HG02885 (cell line): ENCODE data around the gene LTBP3.
"Not testable (repeated sequence)": the region's sequence is repeated elsewhere in the genome, so short reads cannot be mapped to it uniquely, and the experiment has no call there.

Experiments
- ATAC-seq: cut with Tn5 transposase; IDR thresholded peaks from one replicate; pipeline ENCODE4 v1.9.1; 2021; ENCODE audit warnings: mild to moderate bottlenecking; ENCODE audit not compliant: unreplicated experiment, poor library complexity

Gene LTBP3

DNA sequence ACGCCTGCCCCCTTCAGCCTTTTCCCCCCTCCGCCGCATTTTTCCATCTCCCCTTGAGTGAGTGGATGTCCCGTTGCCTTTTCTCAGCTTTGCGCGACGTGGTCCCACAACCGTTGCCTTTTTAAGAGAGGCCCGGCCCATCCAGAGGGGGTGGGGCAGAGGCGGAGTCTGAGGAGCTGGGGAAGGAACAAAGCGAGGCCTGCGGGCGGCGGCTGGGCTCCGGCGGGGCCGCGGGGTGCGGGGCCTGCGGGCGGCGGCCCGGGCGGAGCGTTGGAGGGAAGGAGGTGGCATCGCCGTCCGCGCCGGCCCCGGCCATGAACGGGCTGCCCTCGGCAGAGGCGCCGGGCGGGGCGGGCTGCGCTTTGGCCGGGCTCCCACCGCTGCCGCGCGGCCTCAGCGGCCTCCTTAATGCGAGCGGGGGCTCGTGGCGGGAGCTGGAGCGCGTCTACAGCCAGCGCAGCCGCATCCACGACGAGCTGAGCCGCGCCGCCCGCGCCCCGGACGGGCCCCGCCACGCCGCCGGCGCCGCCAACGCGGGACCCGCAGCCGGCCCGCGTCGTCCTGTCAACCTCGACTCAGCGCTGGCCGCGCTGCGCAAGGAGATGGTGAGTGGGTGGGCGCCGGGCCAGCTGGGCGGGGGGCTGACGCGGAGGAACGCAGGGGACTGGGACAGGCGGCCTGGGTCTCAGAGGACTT lies 14.3 kb upstream of the LTBP3 start, which contains the start of gene FAM89B:
Gene FAM89B (plus strand): TSS at position 183 of the 696 bp plus-strand sequence. CDS start 132 bp downstream, at position 315.
- peak; percentile 13 for ATAC-seq

- ATAC-seq, result no peak
Observed at GRCh38 chr11:65571940-65572339, 13.8 kb upstream of the LTBP3 start.

- ATAC-seq, result no peak
Observed at GRCh38 chr11:65571420-65571819, 13.3 kb upstream of the LTBP3 start.

GRCh38 chr11:65569973-65570918 lies 12.1 kb upstream of the LTBP3 start, which contains the start of gene ZNRD2:
TSS of gene ZNRD2 (plus strand) at chr11:65570477. CDS start at chr11:65570492, 15 bp downstream.
- ATAC-seq, result peak; percentile 72

DNA sequence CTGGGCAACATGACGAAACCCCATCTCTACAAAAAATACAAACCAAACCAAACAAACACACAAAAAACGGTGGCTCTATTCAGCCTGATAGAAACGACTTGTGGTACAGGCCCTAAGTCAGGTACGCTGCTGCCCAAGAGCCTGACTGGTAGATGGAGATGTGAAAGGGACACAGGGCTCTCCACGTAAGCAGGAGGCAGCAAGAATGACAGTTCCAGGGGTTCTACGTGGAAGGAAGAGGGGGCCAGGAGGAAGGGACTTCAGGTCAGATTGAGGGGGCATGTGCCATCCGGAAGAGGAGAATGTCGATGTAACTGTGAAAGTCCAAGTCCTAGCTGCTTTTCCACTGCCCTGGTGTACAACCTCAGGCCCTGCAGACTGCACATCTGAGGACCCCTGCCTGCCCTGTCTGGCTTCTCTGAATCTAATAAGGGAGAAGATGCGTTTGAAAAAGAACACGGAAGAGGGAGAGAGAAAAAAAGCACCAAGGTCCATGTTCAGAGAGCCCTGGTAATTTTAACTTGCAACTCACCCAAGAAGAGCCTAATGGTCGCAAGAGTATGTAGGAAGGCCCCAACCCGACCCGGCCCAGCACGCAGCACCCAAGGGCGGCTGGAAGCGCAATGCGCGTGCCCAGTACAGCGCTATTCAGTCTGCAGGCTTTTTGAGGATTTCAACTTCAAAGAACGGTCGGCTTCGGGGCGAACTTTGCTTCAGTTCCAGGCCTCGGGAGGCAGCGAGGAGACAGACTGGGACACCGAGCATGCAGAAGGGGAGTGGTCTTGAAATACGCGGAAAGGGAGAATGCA lies 11.2 kb upstream of the LTBP3 start:
- no peak for ATAC-seq

DNA sequence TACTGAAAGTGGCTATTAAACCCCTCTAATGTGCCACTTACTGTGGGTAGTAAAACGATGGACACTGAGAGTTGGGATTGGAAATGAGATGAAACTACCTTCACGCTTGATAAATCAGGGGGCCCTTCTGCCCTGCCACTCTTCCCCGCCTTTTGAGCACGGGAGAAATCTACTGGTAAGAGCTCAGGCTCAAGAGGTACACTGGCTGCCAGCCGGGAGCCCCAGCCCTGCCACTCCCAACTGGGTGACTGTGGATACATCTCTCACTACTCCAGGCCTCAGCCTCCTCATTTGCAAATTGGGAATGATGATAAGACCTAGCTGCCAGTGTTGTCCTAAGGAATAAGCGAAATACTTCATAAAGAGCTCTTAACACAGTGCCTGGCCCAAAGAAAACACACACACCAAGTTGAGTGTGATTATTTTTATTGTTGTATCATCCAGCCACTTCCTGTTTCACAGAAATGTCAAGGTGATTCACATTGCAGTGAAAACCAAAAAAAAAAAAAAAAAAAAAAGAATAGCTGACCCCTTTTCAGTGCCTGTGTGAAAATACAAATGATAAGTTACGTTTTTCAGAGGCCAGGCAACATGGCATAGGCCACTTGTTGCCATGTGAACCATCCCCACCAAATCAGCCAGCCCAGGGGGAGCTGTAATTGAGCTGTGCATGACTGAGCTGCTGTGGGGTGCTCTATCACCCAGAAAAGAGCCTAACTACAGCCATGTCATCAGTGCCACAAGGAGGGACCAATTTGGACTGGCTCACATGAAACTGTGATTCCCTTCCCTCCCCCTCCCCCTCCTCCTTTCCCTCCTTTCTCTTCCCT lies 7.7 kb upstream of the LTBP3 start:
- no peak for ATAC-seq

DNA sequence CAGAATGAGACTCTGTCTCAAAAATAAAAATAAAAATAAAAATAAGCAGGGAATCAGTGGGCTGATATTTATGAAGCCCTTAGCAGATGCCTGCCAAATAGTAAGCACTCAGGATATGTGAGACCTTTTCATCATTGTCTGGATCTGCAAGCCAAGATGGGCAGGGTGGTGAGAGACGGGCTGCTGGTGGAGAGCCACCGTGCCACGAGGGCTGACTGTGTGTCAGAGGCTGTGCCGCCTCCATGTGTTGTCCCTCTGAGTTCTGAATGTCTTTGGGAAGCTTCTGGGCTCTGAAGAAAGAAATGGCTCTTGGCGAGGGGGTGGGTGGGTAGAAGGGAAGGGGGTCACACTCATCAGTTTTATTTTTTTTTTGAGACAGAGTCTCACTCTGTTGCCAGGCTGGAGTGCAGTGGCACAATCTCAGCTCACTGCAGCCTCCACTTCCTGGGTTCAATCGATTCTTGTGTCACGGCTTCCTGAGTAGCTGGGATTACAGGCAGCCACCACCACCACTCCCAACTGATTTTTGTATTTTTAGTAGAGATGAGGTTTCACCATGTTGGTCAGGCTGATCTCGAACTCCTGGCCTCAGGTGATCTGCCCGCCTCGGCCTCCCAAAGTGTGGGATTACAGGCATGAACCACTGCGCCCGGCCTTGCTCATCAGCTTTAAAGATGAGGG lies 6.9 kb upstream of the LTBP3 start:
- not testable (repeated sequence) for ATAC-seq

DNA sequence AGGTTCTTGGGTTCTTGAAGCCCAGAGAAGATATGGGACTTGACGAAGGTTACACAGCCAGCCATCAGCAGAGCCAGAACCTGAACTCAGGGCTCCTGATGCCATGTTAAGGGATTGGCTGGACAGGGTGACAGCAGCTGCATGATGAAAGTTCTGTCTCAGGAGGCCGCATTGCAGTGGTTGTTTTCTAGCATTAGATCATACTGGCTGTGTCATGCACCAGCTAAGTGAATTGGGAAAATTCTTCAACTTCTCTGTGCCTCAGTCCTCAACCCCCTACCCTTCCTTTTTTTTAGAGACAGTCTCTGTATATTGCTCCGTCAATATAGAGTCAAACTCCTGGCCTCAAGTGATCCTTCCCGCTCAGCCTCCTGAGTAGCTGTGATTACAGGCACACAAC lies 5.4 kb upstream of the LTBP3 start:
- ATAC-seq, result no peak

- ATAC-seq, result no peak
Observed at GRCh38 chr11:65562788-65563187, 4.6 kb upstream of the LTBP3 start.

- no peak for ATAC-seq
Observed at GRCh38 chr11:65562020-65562419, 3.9 kb upstream of the LTBP3 start.

DNA sequence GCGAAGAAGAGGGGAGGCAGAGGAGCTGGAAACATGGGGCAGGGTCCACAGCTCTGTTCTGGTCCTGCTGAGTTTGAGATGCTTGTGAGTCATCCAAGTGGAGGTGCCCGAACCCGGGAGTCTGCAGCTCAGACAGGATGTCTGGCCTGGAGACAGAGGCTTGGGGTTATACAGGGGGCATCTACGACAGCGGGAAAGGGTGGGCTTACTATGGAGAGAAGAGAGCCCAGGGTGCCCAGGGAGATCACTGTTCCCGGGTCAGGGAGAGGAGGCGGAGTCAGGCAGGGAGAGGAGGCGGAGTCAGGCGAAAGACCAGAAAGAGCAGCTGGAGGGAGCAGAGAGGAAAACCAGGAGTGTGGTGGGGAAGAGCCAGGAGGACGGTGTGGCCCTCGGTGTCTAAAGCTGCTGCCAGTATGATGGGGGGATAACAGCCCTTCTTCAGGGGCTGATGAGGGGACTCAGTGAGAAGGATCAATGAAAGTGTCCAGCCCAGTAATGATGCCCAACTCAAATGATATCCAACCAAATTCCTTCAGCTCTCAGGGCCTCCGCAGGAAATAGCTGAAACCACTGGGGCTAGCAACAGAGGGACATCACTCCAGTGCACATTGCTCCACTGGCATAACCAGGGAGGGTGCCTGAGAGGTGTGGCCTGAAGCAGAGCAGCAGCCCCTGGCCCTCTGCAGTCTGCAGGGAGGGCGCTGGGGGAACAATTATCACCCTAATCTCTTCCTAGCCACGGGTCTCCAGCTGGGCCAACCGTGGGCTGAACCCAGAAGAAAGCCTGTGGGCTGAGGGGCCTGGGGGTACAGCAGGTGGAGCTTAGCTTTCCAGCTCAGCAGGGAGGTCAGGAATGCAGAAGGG lies 2.6 kb upstream of the LTBP3 start:
- ATAC-seq, result no peak

GRCh38 chr11:65559951-65560537 lies 1.9 kb upstream of the LTBP3 start:
- no peak for ATAC-seq

DNA sequence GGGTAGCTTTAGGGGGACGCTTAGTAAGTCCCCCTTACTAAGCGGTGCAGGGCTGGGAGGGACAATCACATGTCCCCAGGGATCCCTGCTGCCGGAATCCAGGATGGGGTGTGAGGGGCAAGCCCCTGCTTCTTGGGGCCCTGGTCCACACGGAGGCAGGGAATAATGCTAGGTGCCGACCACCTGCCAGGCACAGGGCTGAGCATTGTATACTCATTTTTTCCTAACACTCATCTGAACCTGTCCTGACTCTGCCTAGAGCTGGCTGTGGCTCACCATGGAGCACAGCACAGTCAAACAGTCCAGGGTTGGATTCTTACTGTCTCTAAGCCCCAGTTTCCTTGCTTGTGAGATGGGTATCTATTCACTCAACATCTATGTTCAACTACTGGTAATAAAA lies 1.4 kb upstream of the LTBP3 start:
- ATAC-seq, result no peak

DNA sequence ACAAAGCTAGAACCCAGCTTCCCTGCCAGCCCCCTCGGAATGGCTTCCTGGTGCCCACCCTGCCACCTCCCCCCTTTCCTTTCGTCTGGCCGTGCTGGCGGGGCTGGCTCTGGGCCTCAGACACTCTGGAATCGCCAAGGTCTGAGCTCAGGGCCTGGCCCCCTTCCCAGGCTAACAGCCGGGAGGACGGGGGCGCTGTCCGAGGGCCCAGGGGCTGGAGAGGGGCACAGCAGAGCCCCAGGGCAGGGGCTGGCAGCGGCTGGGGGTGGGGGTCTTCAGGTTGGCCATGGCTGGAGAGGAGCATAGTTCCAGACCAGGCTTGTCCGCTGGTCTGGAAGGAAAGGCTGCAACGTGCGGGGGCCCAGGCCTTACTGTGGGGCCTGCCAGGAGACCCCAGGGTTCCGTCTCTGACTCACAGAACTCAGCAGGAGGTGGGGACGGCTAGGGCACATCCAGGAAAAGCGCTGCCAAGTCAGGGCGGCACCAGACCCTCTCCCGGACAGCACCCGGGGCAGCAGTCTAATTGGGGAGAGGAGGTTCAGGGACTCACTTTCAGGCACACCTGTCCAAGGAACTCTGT lies 861 bp upstream of the LTBP3 start:
- ATAC-seq, result no peak

GRCh38 chr11:65557280-65558001 lies 718 bp downstream of the LTBP3 start:
- no peak for ATAC-seq

DNA sequence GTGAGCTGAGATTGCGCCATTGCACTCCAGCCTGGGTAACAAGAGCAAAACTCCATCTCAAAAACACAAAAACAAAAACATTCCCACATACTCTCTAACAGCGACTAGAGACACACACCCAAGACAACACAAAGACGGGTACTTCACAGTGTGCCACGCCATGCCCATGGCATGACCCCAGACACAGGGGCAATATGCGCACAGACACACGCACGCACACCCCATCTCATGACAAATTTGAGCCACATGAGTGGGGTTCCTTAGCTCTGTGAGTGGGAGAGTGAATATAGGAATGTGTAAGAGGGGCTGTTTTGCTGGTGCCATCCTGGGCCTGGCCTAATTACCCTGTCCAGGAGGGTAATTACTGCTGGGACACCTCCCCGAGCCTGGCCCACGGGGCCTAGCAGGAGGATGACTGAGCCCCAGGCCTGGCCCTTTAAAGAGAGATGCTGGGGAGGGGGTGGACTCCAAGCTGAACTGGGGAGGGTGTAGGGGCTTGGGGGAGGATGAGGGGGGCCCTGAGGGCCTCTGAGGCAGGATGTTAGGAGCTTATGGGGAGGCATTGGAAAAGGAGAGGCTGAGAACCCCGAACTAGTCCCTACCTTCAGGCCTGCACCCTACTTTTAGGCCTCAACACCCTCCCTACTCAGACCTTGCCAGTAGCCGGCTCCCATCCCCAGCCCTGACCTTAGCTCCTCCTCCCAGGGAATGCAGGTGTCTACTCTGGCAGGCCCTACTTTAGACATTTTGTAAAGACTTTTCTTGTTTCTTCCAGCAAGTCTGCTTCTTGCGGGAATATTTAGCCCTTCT lies 1.5 kb downstream of the LTBP3 start:
- ATAC-seq, result no peak
